Stimulated activated naive CD8-positive, alpha-beta T cell treated with anti-CD3 and anti-CD28 coated beads, Interleukin-15, amount 100 ng/mL, for 72 hours (primary cell): ENCODE data around the gene YIF1B.

ENCODE experiments used
- ATAC-seq: fragments of 150-1000 bp; cut with Tn5 transposase; 2 replicates; pipeline ENCODE4 v1.10.0; 2021; ENCODE audit warnings: mild to moderate bottlenecking, moderate library complexity
- DNase-seq, 2 donors: peaks; one replicate each; pipeline ENCODE4 v3.0.0; 2021 to 2022
- H3K27ac Mint-ChIP-seq, 2 donors: one replicate each; pipeline ENCODE4 v1.8.0; 2022; ENCODE audit warnings: mild to moderate bottlenecking in 2 of 2, mixed read lengths in 2 of 2, moderate library complexity in 2 of 2
- H3K27me3 Mint-ChIP-seq: one replicate; pipeline ENCODE4 v1.8.0; 2022; ENCODE audit warnings: mixed read lengths
- H3K4me1 Mint-ChIP-seq: one replicate; pipeline ENCODE4 v1.8.0; 2022; ENCODE audit warnings: mild to moderate bottlenecking, mixed read lengths
- H3K4me3 Mint-ChIP-seq, 2 donors: one replicate each; pipeline ENCODE4 v1.8.0; 2022; ENCODE audit warnings: mild to moderate bottlenecking in 2 of 2, mixed read lengths in 2 of 2, moderate library complexity in 1 of 2
- H3K9me3 Mint-ChIP-seq, 2 donors: one replicate each; pipeline ENCODE4 v1.8.0; 2022; ENCODE audit warnings: mixed read lengths in 2 of 2

Gene YIF1B

GRCh38 chr19:38317104-38317612, 1.4 kb upstream of the YIF1B start:
- Mint-ChIP-seq H3K27me3 (no peaks in the 10 kb centered on the region), H3K4me3 (peak overlapping the region; percentile 91 to 98), H3K9me3 (no peaks in the 10 kb centered on the region), H3K27ac (peak overlapping the region; percentile 81 to 98), H3K4me1 (peaks cover 71% of the 10 kb centered on the region)
- DNase-seq (no peak), ATAC-seq (no peak)

GRCh38 chr19:38316477-38317067, 825 bp upstream of the YIF1B start:
- Mint-ChIP-seq H3K27me3 (no peaks in the 10 kb centered on the region), H3K4me1 (peaks cover 72% of the 10 kb centered on the region), H3K9me3 (no peaks in the 10 kb centered on the region), H3K27ac (peak overlapping the region; percentile 94 to 98), H3K4me3 (peak overlapping the region; percentile 91 to 98)
- peak; percentile 1 for ATAC-seq
- DNase-seq, result no peak

GRCh38 chr19:38310986-38311385, 4.8 kb downstream of the YIF1B start:
- peak overlapping the region in 1 of 2 donors; percentile 19 for H3K27ac Mint-ChIP-seq
- ATAC-seq (no peak), DNase-seq (no peak)
- peaks cover 34% of the 10 kb centered on the region for H3K4me1 Mint-ChIP-seq
- H3K9me3 Mint-ChIP-seq, result peaks cover 5% of the 10 kb centered on the region in 2 donors
- H3K4me3 Mint-ChIP-seq, result no peak overlapping the region
- no peaks in the 10 kb centered on the region for H3K27me3 Mint-ChIP-seq

GRCh38 chr19:38310279-38310670, 5.5 kb downstream of the YIF1B start:
- ATAC-seq (no peak), DNase-seq (no peak)
- Mint-ChIP-seq H3K9me3 (peaks cover 5% of the 10 kb centered on the region in 2 donors), H3K4me1 (peaks cover 32% of the 10 kb centered on the region), H3K27me3 (no peaks in the 10 kb centered on the region), H3K4me3 (no peak overlapping the region), H3K27ac (no peak overlapping the region)

- Mint-ChIP-seq H3K27me3 (no peaks in the 10 kb centered on the region), H3K27ac (no peak overlapping the region), H3K4me3 (no peak overlapping the region), H3K9me3 (peaks cover 5% of the 10 kb centered on the region in 2 donors), H3K4me1 (peaks cover 27% of the 10 kb centered on the region)
- ATAC-seq, result no peak
- DNase-seq, result no peak
Measured at GRCh38 chr19:38309615-38310278, 6.0 kb downstream of the YIF1B start.

- no peak for DNase-seq
- H3K4me3 Mint-ChIP-seq, result no peak overlapping the region
Measured at GRCh38 chr19:38308926-38309614, 6.7 kb downstream of the YIF1B start.

GRCh38 chr19:38308006-38308766, 7.6 kb downstream of the YIF1B start:
- peak overlapping the region; percentile 81 to 96 for H3K27ac Mint-ChIP-seq
- ATAC-seq, result no peak
- H3K27me3 Mint-ChIP-seq, result no peaks in the 10 kb centered on the region
- H3K4me1 Mint-ChIP-seq, result peaks cover 18% of the 10 kb centered on the region
- H3K4me3 Mint-ChIP-seq, result no peak overlapping the region
- peaks cover 5% of the 10 kb centered on the region in 2 donors for H3K9me3 Mint-ChIP-seq
- DNase-seq, result no peak

More at GRCh38 chr19:38308926-38309614, 6.7 kb downstream of the YIF1B start:
- peak; percentile 19 for ATAC-seq
- Mint-ChIP-seq H3K27ac (no peak overlapping the region), H3K9me3 (peaks cover 5% of the 10 kb centered on the region in 2 donors), H3K27me3 (no peaks in the 10 kb centered on the region), H3K4me1 (peaks cover 24% of the 10 kb centered on the region)

- no peak overlapping the region for H3K4me3 Mint-ChIP-seq
- peaks cover 17% of the 10 kb centered on the region for H3K4me1 Mint-ChIP-seq
- no peak for ATAC-seq
- peak overlapping the region in 1 of 2 donors; percentile 81 for H3K27ac Mint-ChIP-seq
- peaks cover 5% of the 10 kb centered on the region in 2 donors for H3K9me3 Mint-ChIP-seq
- H3K27me3 Mint-ChIP-seq, result no peaks in the 10 kb centered on the region
- DNase-seq, result no peak
Measured at GRCh38 chr19:38307597-38307996, 8.2 kb downstream of the YIF1B start.

- Mint-ChIP-seq H3K27ac (peak overlapping the region in 1 of 2 donors; percentile 82), H3K27me3 (no peaks in the 10 kb centered on the region), H3K9me3 (peaks cover 5% of the 10 kb centered on the region in 2 donors), H3K4me1 (peaks cover 11% of the 10 kb centered on the region), H3K4me3 (no peak overlapping the region)
- ATAC-seq (no peak), DNase-seq (no peak)
Measured at GRCh38 chr19:38307076-38307475, 8.7 kb downstream of the YIF1B start.

GRCh38 chr19:38306236-38306635, 9.5 kb downstream of the YIF1B start:
- Mint-ChIP-seq H3K27me3 (no peaks in the 10 kb centered on the region), H3K27ac (no peak overlapping the region), H3K4me3 (no peak overlapping the region), H3K9me3 (peaks cover 5% of the 10 kb centered on the region in 2 donors), H3K4me1 (peaks cover 5% of the 10 kb centered on the region)
- ATAC-seq (no peak), DNase-seq (no peak)

GRCh38 chr19:38304866-38305429, 10.8 kb downstream of the YIF1B start:
- Mint-ChIP-seq H3K27me3 (no peaks in the 10 kb centered on the region), H3K9me3 (no peaks in the 10 kb centered on the region), H3K27ac (no peak overlapping the region), H3K4me1 (no peaks in the 10 kb centered on the region), H3K4me3 (no peak overlapping the region)
- DNase-seq (no peak), ATAC-seq (no peak)

- Mint-ChIP-seq H3K4me1 (no peaks in the 10 kb centered on the region), H3K27ac (no peak overlapping the region), H3K9me3 (no peaks in the 10 kb centered on the region), H3K27me3 (no peaks in the 10 kb centered on the region), H3K4me3 (no peak overlapping the region)
- no peak for ATAC-seq
- DNase-seq, result no peak
Measured at GRCh38 chr19:38304352-38304865, 11.3 kb downstream of the YIF1B start.

GRCh38 chr19:38303517-38304351, 12.0 kb downstream of the YIF1B start, which contains the start of gene C19orf33:
Gene C19orf33 (plus strand): TSS chr19:38304251. CDS start chr19:38304262, 11 bp downstream.
- Mint-ChIP-seq H3K4me3 (no peak within 1 kb of the TSS), H3K27ac (no peak within 1 kb of the TSS), H3K9me3 (no peaks in the 10 kb centered on the region), H3K4me1 (no peaks in the 10 kb centered on the region), H3K27me3 (no peaks in the 10 kb centered on the region)
- no peak for ATAC-seq
- no peak for DNase-seq
